GM21423 (cell line): Measurements from ENCODE around the gene MARK2.
"Not testable (repeated sequence)": the region's sequence is repeated elsewhere in the genome, so short reads cannot be mapped to it uniquely, and the experiment has no call there.

Experiments used
- ATAC-seq: cut with Tn5 transposase; IDR thresholded peaks from one replicate; pipeline ENCODE4 v1.9.1; 2021; ENCODE audit warnings: mild to moderate bottlenecking, moderate library complexity; ENCODE audit not compliant: unreplicated experiment

MARK2 gene

GRCh38 chr11:63838678-63839507 lies at the start of gene MARK2:
Gene MARK2 (plus strand): TSS chr11:63839110. CDS start chr11:63839507, 397 bp downstream.
- ATAC-seq, result peak; percentile 70

- no peak for ATAC-seq
Measured at GRCh38 chr11:63791495-63792167, 47.3 kb upstream of the MARK2 start.

GRCh38 chr11:63793161-63793560 lies 45.7 kb upstream of the MARK2 start:
- no peak for ATAC-seq

DNA sequence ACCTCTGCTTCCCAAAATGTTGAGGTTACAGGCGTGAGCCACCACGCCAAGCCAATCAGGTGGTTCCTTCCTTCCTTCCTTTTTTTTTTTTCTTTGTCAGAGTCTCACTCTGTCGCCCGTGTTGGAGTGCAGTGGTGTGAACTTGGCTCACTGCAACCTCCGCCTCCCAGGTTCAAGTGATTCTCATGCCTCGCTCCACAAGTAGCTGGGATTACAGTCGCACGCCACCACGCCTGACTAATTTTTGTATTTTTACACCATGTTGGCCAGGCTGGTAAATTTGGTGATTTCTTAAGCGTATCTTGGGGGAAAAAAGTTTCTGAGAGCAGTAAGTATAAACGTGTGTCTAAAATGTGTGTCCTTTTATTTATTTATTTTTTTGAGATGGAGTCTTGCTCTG lies 43.8 kb upstream of the MARK2 start:
- ATAC-seq, result no peak

GRCh38 chr11:63800921-63801320 lies 38.0 kb upstream of the MARK2 start:
- ATAC-seq, result no peak

DNA sequence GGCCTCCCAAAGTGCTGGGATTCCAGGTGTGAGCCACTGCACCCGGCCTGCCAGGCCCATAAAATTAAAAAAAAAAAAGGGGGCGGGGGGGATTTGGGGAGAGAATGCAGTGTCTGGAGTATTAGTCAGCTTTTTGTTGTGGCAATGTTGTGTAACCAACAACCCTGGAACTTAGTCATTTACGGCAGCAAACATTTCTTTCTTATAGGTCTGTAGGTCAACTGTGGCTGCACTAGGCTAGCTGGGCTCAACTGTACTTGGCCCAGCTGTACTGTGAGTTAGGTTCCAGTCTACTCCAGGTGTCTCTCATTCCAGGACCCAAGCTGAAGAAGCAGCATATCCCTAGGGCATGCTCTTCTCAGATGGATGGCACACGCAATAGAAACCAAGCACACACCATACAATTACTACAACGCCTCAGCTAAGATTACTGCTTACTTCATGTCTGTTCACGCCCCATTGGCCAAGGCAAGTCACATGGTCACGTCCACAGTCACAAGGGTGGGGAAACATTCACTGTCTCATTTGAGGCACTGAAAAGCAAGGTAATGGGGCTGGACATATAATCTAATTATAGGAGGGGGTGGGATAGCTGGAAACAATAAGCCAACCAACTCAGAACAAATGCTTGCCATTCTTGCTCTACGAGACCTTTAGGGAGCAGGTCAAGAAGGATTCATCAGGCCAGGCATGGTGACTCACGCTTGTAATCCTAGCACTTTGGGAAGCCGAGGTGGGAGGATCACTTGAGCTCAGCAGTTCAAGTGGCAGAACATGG lies 36.1 kb upstream of the MARK2 start:
- no peak for ATAC-seq

- no peak for ATAC-seq
Measured at GRCh38 chr11:63804259-63804658, 34.7 kb upstream of the MARK2 start.

GRCh38 chr11:63805844-63806415 lies 33.0 kb upstream of the MARK2 start:
- no peak for ATAC-seq

- not testable (repeated sequence) for ATAC-seq
Measured at GRCh38 chr11:63810383-63810782, 28.5 kb upstream of the MARK2 start.

GRCh38 chr11:63811522-63811921 lies 27.4 kb upstream of the MARK2 start:
- no peak for ATAC-seq

DNA sequence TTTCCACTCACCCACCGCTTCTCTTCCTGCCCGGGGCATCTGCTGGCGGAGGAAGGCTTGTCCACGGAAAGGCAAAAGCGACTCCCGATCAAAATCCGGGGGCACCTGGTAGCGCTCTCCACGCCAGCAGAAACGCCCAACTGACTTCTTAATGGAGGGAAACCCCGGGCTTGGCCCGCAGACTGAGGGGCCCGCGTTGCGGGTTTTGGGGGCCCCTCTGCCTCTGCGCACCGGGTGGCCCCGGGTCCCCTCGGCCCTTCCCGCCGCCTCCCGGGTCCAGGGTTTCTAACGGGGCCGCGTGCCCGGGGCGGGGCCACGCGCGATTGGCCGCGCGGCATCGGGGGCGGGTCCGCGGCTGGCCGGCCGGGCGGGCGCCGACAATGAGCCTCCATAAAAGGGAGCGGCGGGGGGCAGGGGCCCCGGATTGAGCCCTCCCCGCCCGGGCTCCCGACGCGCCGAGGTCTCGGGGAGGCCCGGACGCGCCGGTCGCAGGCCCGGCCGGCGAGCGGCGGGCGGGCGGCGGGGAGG lies 25.8 kb upstream of the MARK2 start, which contains the start of gene SPINDOC:
Gene SPINDOC, plus strand, starts transcription at position 422 of the 528 bp plus-strand sequence. CDS start 231 bp downstream, outside the sequence.
- ATAC-seq, result peak; percentile 79

DNA sequence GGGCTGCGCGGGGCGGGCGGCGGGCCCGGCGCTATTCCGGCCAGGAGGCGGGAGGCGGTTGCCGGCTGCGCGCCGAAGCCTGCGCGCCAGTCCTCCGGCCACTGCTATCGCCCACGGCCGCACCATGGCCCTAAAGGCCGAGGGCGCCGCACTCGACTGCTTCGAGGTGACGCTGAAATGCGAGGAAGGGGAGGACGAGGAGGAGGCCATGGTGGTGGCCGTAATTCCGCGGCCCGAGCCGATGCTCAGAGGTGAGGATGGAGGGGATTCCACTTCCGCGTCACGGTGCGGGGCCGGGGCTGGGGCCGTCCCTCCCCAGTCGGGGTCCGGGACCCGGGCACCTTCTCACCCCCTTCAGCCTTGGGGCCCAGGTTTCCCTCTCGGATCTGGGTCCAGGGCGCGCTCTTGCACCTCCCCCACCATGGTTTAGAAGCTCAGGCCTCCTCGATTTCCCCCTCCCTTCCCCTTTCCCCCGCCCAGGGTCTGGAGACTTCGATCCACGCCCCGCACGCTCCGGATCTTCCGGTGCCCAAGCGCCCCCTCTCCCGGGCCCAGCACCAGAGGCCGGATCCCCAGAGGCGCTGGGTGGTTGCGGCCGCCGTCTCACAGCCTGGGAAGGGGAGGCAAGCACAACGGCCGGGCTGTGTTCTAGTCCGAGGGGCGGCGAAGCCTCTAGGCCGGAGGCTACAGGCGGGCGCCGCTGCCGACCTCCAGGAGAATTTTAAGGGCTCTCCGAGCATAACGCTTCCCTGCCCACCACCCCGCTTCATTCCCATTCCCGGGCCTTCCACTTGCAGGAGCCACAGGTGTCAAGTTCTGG lies 25.1 kb upstream of the MARK2 start:
- ATAC-seq, result peak; percentile 32

DNA sequence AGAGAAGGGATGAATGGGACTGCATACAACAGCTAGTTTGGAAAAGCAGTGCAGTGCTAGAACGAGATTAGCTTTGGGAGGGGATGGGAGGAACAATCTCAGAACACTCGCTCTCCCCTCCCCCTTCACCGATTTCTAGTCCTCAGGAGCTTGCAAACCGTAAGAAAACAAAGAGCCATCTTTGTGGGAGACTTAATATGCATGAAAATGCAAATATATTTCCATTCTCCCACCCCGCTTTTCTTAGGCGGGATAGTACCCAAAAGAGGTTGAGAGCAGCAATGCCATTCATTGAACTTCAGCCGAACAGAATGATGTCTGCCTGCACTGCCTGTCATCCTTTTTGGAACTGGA lies 24.6 kb upstream of the MARK2 start:
- ATAC-seq, result no peak

DNA sequence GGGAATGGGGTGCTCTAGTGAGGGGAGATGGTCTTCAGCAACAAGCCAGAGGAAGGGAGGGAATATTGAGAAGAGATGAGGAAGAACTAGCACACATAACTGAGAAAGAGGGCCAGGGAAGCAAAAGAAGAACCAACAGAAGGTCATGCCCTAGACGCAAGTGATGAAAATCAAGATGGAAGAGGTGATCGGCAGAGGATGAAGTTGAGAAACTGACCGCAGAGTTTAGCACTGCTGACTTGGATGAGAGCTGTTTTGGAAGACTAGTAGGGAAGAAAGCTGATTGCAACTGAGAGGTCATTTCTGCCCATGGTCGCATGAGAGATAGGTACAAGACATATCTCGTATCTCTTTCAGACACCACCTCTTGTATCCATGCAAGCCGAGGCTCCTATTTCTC lies 22.7 kb upstream of the MARK2 start:
- no peak for ATAC-seq

DNA sequence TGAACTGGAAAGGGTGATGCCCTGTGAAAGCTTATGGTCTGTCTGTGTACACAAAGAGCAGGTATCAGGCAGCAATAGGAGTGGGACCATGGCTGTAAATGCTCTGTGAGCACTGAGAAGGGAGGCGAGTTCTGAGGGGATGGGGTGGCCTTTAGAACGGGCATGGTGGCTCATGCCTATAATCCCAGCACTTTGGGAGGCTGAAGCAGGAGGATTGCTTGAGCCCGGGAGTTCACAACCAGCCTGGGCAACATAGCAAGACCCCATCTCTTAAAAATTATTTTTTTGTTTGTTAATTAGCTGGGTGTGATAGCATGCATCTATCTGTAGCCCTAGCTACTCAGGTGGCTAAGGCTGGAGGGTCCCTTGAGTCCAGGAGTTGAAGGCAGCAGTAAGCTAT lies 22.2 kb upstream of the MARK2 start:
- no peak for ATAC-seq

DNA sequence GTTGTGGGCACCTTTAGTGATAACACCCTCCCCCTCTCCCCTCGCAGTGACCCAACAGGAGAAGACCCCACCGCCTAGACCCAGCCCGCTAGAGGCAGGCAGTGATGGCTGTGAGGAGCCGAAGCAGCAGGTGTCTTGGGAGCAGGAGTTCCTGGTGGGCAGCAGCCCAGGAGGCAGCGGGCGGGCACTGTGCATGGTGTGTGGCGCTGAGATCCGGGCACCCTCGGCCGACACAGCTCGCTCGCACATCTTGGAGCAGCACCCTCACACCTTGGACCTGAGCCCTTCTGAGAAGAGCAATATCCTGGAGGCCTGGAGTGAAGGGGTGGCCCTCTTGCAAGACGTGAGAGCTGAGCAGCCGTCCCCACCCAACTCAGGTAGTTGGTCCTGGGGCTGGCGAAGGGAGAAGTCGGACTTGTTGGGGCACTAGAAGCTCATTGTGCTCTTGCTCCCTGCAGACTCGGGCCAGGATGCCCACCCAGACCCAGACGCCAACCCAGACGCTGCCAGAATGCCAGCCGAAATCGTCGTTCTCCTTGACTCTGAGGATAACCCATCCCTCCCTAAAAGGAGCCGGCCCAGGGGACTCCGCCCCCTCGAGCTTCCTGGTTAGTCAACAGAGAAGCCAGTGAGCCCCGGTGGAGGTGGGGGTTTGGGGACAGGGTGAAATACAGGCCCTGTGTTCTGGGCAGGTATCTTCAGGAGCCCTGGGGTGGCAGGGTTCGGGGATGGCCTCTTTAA lies 21.0 kb upstream of the MARK2 start:
- no peak for ATAC-seq

GRCh38 chr11:63818609-63819008 lies 20.3 kb upstream of the MARK2 start:
- ATAC-seq, result no peak

- no peak for ATAC-seq
Measured at GRCh38 chr11:63821411-63821810, 17.5 kb upstream of the MARK2 start.

GRCh38 chr11:63826471-63827190 lies 12.3 kb upstream of the MARK2 start:
- ATAC-seq, result no peak
